ENCODE results near the gene CBR1.

GRCh38 chr21:36027347-36027746, 42.5 kb upstream of the CBR1 start:
- no peak for TF ChIP-seq CTCF (conservative IDR thresholded peaks at IDR 0.05; ENCODE audit: low read depth, low read length)
- TF ChIP-seq EZH2 (IDR thresholded peaks at IDR 0.05; ENCODE audit: low read length, unreplicated experiment), result no peak
- no peak for TF ChIP-seq EZH2phosphoT487 (IDR thresholded peaks at IDR 0.05; ENCODE audit: borderline replicate concordance, low read length)

Measured in PC-3 (cell line).